GM13976 (cell line): Measurements from ENCODE around the gene TRANK1.
"Not testable (repeated sequence)": the region's sequence is repeated elsewhere in the genome, so short reads cannot be mapped to it uniquely, and the experiment has no call there.

Experiments used
- DNase-seq: peaks from one replicate; pipeline ENCODE4 v3.0.0; 2012; ENCODE audit warnings: low spot score
- CTCF ChIP-seq: IDR thresholded peaks from 2 replicates; pipeline ENCODE4 v1.5.1; 2012; ENCODE audit warnings: borderline replicate concordance, mild to moderate bottlenecking; ENCODE audit not compliant: insufficient read depth; ENCODE audit errors: extremely low read depth, missing control alignments, control extremely low read depth
- in situ Hi-C: fragments of 300-500 bp; cut with MboI; formaldehyde crosslinking; loops from one replicate; pipeline ENCODE4 v1.12.0; 2022; ENCODE audit warnings: low sequenced_read_pairs, mixed read lengths, inconsistent platforms; ENCODE audit not compliant: unreplicated experiment

Gene TRANK1

GRCh38 chr3:36937492-36937891, 7.4 kb downstream of the TRANK1 start:
- no peak for DNase-seq
- no peak for TF ChIP-seq CTCF
- in situ Hi-C loops = no loop called here

- no peak for DNase-seq
- TF ChIP-seq CTCF = no peak
- in situ Hi-C loops = no loop called here
Observed at GRCh38 chr3:36933540-36934296, 11.1 kb downstream of the TRANK1 start.

GRCh38 chr3:36931424-36931823, 13.4 kb downstream of the TRANK1 start:
- in situ Hi-C loops, DNase-seq: not testable (repeated sequence)

- no peak for TF ChIP-seq CTCF
- no peak for DNase-seq
- in situ Hi-C loops = no loop called here
Observed at GRCh38 chr3:36928220-36928619, 16.6 kb downstream of the TRANK1 start.

- TF ChIP-seq CTCF = no peak
- DNase-seq = no peak
- in situ Hi-C loops = no loop called here
Observed at GRCh38 chr3:36926292-36926897, 18.5 kb downstream of the TRANK1 start.

- DNase-seq = no peak
- in situ Hi-C loops = no loop called here
- no peak for TF ChIP-seq CTCF
Observed at GRCh38 chr3:36924744-36925521, 19.9 kb downstream of the TRANK1 start.
